ENCODE measurements around the gene TMEM225. TPM values are rescaled to one million over a fixed set of nuclear protein-coding genes. Genes with fewer than 3 reads are reported as not detected.

Gene TMEM225, protein sequence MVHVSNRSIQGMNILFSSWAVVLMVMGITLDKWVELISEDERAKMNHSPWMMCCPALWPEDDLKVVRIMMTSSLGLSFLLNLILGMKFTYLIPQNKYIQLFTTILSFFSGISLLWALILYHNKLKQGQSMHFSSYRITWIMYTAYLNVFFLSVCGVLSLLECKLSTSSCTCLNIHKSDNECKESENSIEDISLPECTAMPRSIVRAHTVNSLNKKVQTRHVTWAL
- total RNA-seq: not detected
- not detected for polyA plus RNA-seq

DNA sequence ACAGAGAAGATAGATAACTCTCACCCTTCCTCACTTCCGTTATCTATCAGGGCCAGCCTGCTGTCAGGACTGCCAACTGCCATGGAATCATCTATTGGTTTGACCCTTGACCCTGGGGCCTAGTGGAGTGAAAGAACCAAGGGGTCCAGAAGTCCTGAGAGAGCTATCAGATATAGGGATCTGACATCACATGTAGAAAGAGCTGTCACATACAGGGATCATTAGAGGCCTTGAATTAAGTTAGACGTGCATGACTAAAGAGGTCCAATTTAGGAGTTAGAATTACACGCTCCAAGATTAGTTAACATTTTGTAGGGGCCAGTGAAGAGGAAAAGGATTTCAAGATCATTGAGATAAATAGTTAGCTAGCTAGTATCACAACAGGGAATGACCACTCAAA, at the start of gene TMEM225:
TSS of gene TMEM225 (minus strand) at position 101 of the 400 bp plus-strand sequence. CDS start 245 bp downstream, outside the sequence.
- peaks cover 0 to 7% (median 0%) of the 10 kb centered on the region in 4 donors for H3K27me3 ChIP-seq (ENCODE audit: control insufficient read depth in 4 of 4, insufficient read depth in 4 of 4, low read length in 3 of 4)
- H3K36me3 ChIP-seq (ENCODE audit: control insufficient read depth in 4 of 4, insufficient read depth in 3 of 4, low read depth in 1 of 4, low read length in 3 of 4): no peaks in the 10 kb centered on the region
- WGBS: 84% methylated on average over 3 of the region's 3 CpGs
- TF ChIP-seq YY1 (IDR thresholded peaks at IDR 0.05) (no peak), EGR1 (IDR thresholded peaks at IDR 0.05; ENCODE audit: low read depth in 2 of 2) (no peak), HNF4A (conservative IDR thresholded peaks at IDR 0.05) (no peak), TAF1 (conservative IDR thresholded peaks at IDR 0.05) (no peak), HNF4G (IDR thresholded peaks at IDR 0.05) (no peak), RAD21 (IDR thresholded peaks at IDR 0.05) (no peak), GABPA (IDR thresholded peaks at IDR 0.05 in 1 of 2, conservative IDR thresholded peaks at IDR 0.05 in 1 of 2) (no peak), SP1 (IDR thresholded peaks at IDR 0.05) (no peak), RXRA (IDR thresholded peaks at IDR 0.05) (no peak), FOXA2 (IDR thresholded peaks at IDR 0.05) (no peak), FOXA1 (IDR thresholded peaks at IDR 0.05) (no peak)
- TF ChIP-seq, protein P1, sequence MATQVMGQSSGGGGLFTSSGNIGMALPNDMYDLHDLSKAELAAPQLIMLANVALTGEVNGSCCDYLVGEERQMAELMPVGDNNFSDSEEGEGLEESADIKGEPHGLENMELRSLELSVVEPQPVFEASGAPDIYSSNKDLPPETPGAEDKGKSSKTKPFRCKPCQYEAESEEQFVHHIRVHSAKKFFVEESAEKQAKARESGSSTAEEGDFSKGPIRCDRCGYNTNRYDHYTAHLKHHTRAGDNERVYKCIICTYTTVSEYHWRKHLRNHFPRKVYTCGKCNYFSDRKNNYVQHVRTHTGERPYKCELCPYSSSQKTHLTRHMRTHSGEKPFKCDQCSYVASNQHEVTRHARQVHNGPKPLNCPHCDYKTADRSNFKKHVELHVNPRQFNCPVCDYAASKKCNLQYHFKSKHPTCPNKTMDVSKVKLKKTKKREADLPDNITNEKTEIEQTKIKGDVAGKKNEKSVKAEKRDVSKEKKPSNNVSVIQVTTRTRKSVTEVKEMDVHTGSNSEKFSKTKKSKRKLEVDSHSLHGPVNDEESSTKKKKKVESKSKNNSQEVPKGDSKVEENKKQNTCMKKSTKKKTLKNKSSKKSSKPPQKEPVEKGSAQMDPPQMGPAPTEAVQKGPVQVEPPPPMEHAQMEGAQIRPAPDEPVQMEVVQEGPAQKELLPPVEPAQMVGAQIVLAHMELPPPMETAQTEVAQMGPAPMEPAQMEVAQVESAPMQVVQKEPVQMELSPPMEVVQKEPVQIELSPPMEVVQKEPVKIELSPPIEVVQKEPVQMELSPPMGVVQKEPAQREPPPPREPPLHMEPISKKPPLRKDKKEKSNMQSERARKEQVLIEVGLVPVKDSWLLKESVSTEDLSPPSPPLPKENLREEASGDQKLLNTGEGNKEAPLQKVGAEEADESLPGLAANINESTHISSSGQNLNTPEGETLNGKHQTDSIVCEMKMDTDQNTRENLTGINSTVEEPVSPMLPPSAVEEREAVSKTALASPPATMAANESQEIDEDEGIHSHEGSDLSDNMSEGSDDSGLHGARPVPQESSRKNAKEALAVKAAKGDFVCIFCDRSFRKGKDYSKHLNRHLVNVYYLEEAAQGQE (IDR thresholded peaks at IDR 0.05): no peak
- TF ChIP-seq, protein P2, sequence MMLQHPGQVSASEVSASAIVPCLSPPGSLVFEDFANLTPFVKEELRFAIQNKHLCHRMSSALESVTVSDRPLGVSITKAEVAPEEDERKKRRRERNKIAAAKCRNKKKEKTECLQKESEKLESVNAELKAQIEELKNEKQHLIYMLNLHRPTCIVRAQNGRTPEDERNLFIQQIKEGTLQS (IDR thresholded peaks at IDR 0.05): no peak
- TF ChIP-seq, protein P3, sequence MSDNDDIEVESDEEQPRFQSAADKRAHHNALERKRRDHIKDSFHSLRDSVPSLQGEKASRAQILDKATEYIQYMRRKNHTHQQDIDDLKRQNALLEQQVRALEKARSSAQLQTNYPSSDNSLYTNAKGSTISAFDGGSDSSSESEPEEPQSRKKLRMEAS (IDR thresholded peaks at IDR 0.05): no peak
- TF ChIP-seq, protein P4, sequence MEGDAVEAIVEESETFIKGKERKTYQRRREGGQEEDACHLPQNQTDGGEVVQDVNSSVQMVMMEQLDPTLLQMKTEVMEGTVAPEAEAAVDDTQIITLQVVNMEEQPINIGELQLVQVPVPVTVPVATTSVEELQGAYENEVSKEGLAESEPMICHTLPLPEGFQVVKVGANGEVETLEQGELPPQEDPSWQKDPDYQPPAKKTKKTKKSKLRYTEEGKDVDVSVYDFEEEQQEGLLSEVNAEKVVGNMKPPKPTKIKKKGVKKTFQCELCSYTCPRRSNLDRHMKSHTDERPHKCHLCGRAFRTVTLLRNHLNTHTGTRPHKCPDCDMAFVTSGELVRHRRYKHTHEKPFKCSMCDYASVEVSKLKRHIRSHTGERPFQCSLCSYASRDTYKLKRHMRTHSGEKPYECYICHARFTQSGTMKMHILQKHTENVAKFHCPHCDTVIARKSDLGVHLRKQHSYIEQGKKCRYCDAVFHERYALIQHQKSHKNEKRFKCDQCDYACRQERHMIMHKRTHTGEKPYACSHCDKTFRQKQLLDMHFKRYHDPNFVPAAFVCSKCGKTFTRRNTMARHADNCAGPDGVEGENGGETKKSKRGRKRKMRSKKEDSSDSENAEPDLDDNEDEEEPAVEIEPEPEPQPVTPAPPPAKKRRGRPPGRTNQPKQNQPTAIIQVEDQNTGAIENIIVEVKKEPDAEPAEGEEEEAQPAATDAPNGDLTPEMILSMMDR (IDR thresholded peaks at IDR 0.05; ENCODE audit: low read depth, low read length, missing input control): no peak
- TF ChIP-seq, protein P5, sequence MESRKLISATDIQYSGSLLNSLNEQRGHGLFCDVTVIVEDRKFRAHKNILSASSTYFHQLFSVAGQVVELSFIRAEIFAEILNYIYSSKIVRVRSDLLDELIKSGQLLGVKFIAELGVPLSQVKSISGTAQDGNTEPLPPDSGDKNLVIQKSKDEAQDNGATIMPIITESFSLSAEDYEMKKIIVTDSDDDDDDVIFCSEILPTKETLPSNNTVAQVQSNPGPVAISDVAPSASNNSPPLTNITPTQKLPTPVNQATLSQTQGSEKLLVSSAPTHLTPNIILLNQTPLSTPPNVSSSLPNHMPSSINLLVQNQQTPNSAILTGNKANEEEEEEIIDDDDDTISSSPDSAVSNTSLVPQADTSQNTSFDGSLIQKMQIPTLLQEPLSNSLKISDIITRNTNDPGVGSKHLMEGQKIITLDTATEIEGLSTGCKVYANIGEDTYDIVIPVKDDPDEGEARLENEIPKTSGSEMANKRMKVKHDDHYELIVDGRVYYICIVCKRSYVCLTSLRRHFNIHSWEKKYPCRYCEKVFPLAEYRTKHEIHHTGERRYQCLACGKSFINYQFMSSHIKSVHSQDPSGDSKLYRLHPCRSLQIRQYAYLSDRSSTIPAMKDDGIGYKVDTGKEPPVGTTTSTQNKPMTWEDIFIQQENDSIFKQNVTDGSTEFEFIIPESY (IDR thresholded peaks at IDR 0.05): no peak
- no peak within 1 kb of the TSS for H3K9ac ChIP-seq (ENCODE audit: low read depth in 1 of 2, low read length in 2 of 2)
- no peak within 1 kb of the TSS for H3K4me3 ChIP-seq (ENCODE audit: low read depth in 1 of 3, low read length in 3 of 3)
- no peak for DNase-seq (ENCODE audit: low spot score)
- H3K27ac ChIP-seq (ENCODE audit: low read depth in 1 of 2, low read length in 2 of 2): no peak within 1 kb of the TSS
- no peaks in the 10 kb centered on the region for H3K4me1 ChIP-seq (ENCODE audit: control insufficient read depth in 4 of 4, insufficient read depth in 4 of 4, low read length in 3 of 4)
- no peaks in the 10 kb centered on the region for H3K9me3 ChIP-seq (ENCODE audit: control insufficient read depth in 4 of 4, low read length in 3 of 4)
